Gastrocnemius medialis (tissue), 4 donors: ENCODE data around the gene POLR3GL.
A peak's percentile ranks its signal among the peaks of the same experiment; 100 is the strongest.

ENCODE experiments used
- CTCF ChIP-seq, 5 experiments: fragments of 450-650 bp in 3 of 5; fragments of 200-600 bp in 2 of 5; sonication (generic) in 2 of 5; IDR thresholded peaks in 4 of 5; conservative IDR thresholded peaks in 1 of 5; 1 replicate in 4 of 5; 2 replicates in 1 of 5; pipeline ENCODE4 v1.5.1; 2016 to 2019; ENCODE audit warnings: antibody characterized with exemption in 5 of 5, mild to moderate bottlenecking in 3 of 5, moderate library complexity in 3 of 5
- POLR2A ChIP-seq, 2 donors: fragments of 450-650 bp; IDR thresholded peaks; one replicate each; pipeline ENCODE4 v1.6.1; 2017; ENCODE audit warnings: antibody characterized with exemption in 2 of 2, mild to moderate bottlenecking in 2 of 2, moderate library complexity in 2 of 2

DNA sequence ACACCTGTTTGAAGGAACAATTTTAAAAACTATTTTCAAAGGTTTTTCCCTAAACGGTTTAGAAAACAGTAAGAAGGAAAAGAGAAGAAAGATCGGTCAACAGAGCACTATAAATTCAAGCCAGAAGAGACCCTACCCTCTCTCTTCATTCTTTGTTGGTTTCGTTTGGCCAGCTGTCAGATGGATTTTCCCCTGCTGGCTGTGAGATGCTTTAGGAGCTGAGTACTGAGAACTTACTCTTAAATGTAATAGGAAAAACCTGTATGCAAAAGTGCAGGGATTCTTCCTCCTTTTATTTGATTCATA lies 33.2 kb downstream of the POLR3GL start:
- TF ChIP-seq POLR2A (IDR thresholded peaks at IDR 0.05) (no peak), CTCF (IDR thresholded peaks at IDR 0.05 in 4 of 5, conservative IDR thresholded peaks at IDR 0.05 in 1 of 5) (peak in 2 of 5 experiments; percentile 16 to 35)
